GM18951 (cell line): ENCODE data around the gene MAP3K10.
"Not testable (repeated sequence)": the region's sequence is repeated elsewhere in the genome, so short reads cannot be mapped to it uniquely, and the experiment has no call there.

Experiments used
- POLR2A ChIP-seq: IDR thresholded peaks from 4 replicates; pipeline ENCODE4 v1.6.1; 2011; ENCODE audit warnings: mild to moderate bottlenecking; ENCODE audit not compliant: insufficient read length, insufficient read depth; ENCODE audit errors: extremely low read depth
- in situ Hi-C: fragments of 300-500 bp; cut with MboI; formaldehyde crosslinking; loops from one replicate; pipeline ENCODE4 v1.12.0; 2022; ENCODE audit warnings: low sequenced_read_pairs, mixed read lengths, inconsistent platforms; ENCODE audit not compliant: unreplicated experiment

The MAP3K10 gene

GRCh38 chr19:40190891-40191835 is at the start of gene MAP3K10:
Gene MAP3K10 (plus strand): TSS chr19:40191426. CDS start chr19:40192032, 606 bp downstream.
- peak; percentile 44 for TF ChIP-seq POLR2A
- in situ Hi-C loops = no loop called here

DNA sequence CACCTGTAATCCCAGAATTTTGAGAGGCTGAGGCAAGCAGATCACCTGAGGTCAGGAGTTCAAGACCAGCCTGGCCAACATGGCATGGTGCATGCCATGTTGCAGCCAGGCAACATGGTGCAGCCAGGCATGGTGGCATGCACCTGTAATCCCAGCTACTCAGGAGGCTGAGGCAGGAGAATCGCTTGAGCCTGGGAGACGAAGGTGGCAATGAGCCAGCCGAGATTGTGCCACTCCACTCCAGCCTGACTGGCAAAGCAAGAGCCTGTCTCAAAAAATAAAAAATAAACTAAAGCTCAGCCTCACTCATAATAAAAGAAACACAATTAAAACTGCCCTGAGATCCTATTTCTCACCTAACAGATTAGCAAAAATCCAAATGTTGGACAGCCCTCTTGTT is 49.7 kb upstream of the MAP3K10 start:
- in situ Hi-C loops = no loop called here
- no peak for TF ChIP-seq POLR2A

- in situ Hi-C loops = no loop called here
- no peak for TF ChIP-seq POLR2A
These were observed 47.6 kb upstream of the MAP3K10 start for GRCh38 chr19:40143612-40144011.

DNA sequence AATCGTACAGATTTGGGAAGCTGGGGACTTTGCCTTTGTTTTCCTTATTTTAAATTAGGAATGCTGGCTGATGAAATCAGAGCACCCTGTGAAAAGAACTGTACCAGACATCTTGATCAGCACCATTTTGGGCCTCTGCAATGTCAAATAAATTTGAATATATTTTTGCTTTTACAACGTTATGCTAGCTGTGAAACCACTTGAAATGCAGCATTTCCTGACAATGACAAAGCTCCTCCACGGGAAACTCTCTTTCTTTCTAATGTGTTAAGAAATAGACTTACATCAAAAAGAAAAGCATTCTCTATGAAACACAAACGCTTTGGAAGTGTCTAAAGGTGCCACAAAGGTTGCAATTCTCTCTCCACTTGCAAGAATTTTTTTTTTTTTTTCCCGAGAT is 47.1 kb upstream of the MAP3K10 start:
- in situ Hi-C loops = no loop called here
- no peak for TF ChIP-seq POLR2A

- in situ Hi-C loops = no loop called here
- no peak for TF ChIP-seq POLR2A
These were observed 46.1 kb upstream of the MAP3K10 start for GRCh38 chr19:40144947-40145748.

DNA sequence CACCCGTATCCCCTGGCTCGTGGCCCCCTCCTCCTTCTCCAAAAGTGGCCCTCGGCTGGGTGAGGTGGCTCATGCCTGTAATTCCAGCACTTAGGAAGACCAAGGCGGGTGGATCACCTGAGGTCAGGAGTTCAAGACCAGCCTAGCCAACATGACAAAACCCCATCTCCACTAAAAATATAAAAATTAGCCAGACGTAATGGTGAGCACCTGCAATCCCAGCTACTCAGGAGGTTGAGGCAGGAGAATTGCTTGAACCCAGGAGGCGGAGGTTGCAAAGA is 45.5 kb upstream of the MAP3K10 start:
- in situ Hi-C loops = not testable (repeated sequence)

- in situ Hi-C loops = no loop called here
These were observed 43.9 kb upstream of the MAP3K10 start for GRCh38 chr19:40147338-40147692.

GRCh38 chr19:40147693-40148347 is 43.4 kb upstream of the MAP3K10 start:
- no peak for TF ChIP-seq POLR2A
- in situ Hi-C loops = no loop called here

More at GRCh38 chr19:40147338-40147692, 43.9 kb upstream of the MAP3K10 start:
- no peak for TF ChIP-seq POLR2A

- in situ Hi-C loops = no loop called here
- TF ChIP-seq POLR2A = no peak
These were observed 41.7 kb upstream of the MAP3K10 start for GRCh38 chr19:40149501-40149900.

- no peak for TF ChIP-seq POLR2A
- in situ Hi-C loops = no loop called here
These were observed 41.1 kb upstream of the MAP3K10 start for GRCh38 chr19:40150170-40150569.

DNA sequence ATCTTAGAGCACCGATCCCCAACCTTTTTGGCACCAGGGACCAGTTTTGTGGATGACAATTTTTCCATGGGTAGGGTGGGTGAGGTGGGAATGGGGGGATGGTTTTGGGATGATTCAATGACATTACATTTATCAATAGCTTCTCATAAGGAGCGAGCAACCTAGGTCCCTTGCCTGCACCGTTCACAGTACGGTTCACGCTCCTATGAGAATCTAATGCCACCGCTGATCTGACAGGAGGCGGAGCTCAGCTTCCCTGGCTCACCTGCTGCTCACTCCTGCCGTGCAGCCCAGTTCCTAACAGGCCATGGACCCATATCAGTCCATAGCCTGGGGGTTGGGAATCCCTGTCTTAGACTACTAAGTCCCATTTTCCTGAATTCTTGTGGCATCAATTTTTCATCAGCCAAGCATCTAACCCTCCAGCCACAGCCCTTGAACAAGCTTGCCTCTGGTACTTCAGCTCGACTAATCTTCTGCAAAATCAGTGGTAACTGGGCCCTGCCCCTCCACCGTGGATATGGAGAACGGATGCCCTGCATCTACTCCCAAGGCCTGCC is 37.0 kb upstream of the MAP3K10 start:
- in situ Hi-C loops = no loop called here
- TF ChIP-seq POLR2A = no peak

GRCh38 chr19:40155749-40156265 is 35.4 kb upstream of the MAP3K10 start:
- no peak for TF ChIP-seq POLR2A
- in situ Hi-C loops = no loop called here

- in situ Hi-C loops = no loop called here
- TF ChIP-seq POLR2A = no peak
These were observed 34.2 kb upstream of the MAP3K10 start for GRCh38 chr19:40157059-40157458.
